ENCODE results near the gene ABCD4. TPM values are rescaled to one million over a fixed set of nuclear protein-coding genes. Genes with fewer than 3 reads are reported as not detected.

ABCD4 gene
- total and polyA plus RNA-seq, 2 donors: 28.3 to 95.7 TPM

GRCh38 chr14:74243051-74243450 is 59.7 kb downstream of the ABCD4 start:
- 21% methylated on average over 5 of the region's 5 CpGs for WGBS
- DNase-seq (ENCODE audit: low read depth in 6 of 9, low spot score in 9 of 9): no peak

GRCh38 chr14:74242780-74243042 is 60.0 kb downstream of the ABCD4 start:
- DNase-seq (ENCODE audit: low read depth in 6 of 9, low spot score in 9 of 9): no peak
- Histone ChIP-seq H3K9me3 (ENCODE audit: control insufficient read depth in 2 of 2, insufficient read depth in 1 of 2, low read length in 1 of 2) (no peaks in the 10 kb centered on the region), H3K4me3 (ENCODE audit: low read length in 2 of 2) (no peak overlapping the region), H3K27ac (ENCODE audit: low read depth in 1 of 2, low read length in 1 of 2) (no peak overlapping the region), H3K4me1 (ENCODE audit: control insufficient read depth in 2 of 2, insufficient read depth in 2 of 2, low read length in 2 of 2) (peaks cover 0 to 2% of the 10 kb centered on the region in 2 donors), H3K36me3 (ENCODE audit: control insufficient read depth in 2 of 2, insufficient read depth in 2 of 2, low read length in 1 of 2) (no peaks in the 10 kb centered on the region), H3K27me3 (ENCODE audit: control insufficient read depth in 2 of 2, insufficient read depth in 1 of 2, low read length in 1 of 2) (peaks cover 62 to 100% of the 10 kb centered on the region in 2 donors)
- 40% methylated on average over 4 of the region's 4 CpGs for WGBS

More at GRCh38 chr14:74243051-74243450, 59.7 kb downstream of the ABCD4 start:
- H3K36me3 ChIP-seq (ENCODE audit: control insufficient read depth in 2 of 2, insufficient read depth in 2 of 2, low read length in 1 of 2): no peaks in the 10 kb centered on the region
- no peak overlapping the region for H3K4me3 ChIP-seq (ENCODE audit: low read length in 2 of 2)
- peaks cover 62 to 100% of the 10 kb centered on the region in 2 donors for H3K27me3 ChIP-seq (ENCODE audit: control insufficient read depth in 2 of 2, insufficient read depth in 1 of 2, low read length in 1 of 2)
- peaks cover 0 to 2% of the 10 kb centered on the region in 2 donors for H3K4me1 ChIP-seq (ENCODE audit: control insufficient read depth in 2 of 2, insufficient read depth in 2 of 2, low read length in 2 of 2)
- H3K27ac ChIP-seq (ENCODE audit: low read depth in 1 of 2, low read length in 1 of 2): no peak overlapping the region
- H3K9me3 ChIP-seq (ENCODE audit: control insufficient read depth in 2 of 2, insufficient read depth in 1 of 2, low read length in 1 of 2): no peaks in the 10 kb centered on the region

DNA sequence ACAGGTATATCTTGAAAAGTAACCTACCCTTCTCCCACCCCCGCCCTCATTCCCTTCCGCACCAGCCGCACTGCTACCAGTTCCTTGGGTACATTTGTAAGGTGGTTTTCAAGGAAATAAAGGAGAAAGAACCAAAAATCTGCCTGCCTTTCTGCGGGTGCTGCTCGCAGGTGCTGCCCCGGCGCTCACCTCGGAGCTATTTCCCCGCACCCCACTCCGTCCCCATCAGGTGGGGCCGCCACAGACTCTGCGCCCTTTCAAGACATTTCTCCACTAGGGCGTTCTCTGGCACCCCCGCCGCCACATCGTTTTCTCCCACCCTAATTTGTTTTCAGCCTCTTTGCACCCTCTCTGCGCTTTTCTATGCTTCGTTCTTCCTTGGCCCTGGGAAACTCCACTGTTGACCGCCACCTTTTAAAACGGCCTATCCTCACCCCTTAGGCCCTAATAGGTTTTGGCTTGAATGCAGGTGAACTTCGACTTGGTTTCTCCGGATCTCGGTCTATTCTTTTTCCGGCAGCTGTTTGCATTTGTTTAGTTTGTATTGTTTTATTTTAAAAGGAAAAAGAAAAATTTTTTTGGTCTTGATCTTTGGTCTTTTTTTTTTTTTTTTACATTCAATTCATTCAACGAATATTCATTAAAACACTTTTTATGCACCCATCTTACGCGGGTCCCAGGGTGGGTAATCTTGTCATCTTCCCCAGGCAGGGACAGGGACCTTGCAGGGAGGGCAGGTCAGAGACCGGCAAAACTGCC is 60.5 kb downstream of the ABCD4 start:
- peaks cover 67 to 100% of the 10 kb centered on the region in 2 donors for H3K27me3 ChIP-seq (ENCODE audit: control insufficient read depth in 2 of 2, insufficient read depth in 1 of 2, low read length in 1 of 2)
- no peak for DNase-seq (ENCODE audit: low read depth in 6 of 9, low spot score in 9 of 9)

DNA sequence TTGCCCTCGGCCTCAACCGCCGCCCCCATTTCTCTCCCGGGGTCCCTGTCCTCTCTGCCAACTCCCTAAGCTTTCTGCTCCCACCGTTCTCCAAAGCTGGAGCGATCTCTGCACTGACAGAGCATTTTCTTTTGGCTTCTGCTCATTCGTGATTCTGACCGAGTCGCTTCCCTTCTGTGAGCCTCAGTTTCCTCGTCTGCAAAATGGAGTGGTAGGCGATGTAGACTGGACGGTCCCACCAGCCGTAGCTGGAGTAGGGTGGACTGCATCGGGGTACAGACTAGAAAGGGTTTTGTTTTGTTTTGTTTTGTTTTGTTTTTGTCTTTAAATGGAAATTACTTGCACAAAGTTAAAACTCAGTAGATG is 61.1 kb downstream of the ABCD4 start:
- no peak for DNase-seq (ENCODE audit: low read depth in 6 of 9, low spot score in 9 of 9)
- Histone ChIP-seq H3K27ac (ENCODE audit: low read depth in 1 of 2, low read length in 1 of 2) (no peak overlapping the region), H3K27me3 (ENCODE audit: control insufficient read depth in 2 of 2, insufficient read depth in 1 of 2, low read length in 1 of 2) (peaks cover 69 to 100% of the 10 kb centered on the region in 2 donors), H3K9me3 (ENCODE audit: control insufficient read depth in 2 of 2, insufficient read depth in 1 of 2, low read length in 1 of 2) (no peaks in the 10 kb centered on the region), H3K36me3 (ENCODE audit: control insufficient read depth in 2 of 2, insufficient read depth in 2 of 2, low read length in 1 of 2) (no peaks in the 10 kb centered on the region), H3K4me1 (ENCODE audit: control insufficient read depth in 2 of 2, insufficient read depth in 2 of 2, low read length in 2 of 2) (peaks cover 0 to 2% of the 10 kb centered on the region in 2 donors), H3K4me3 (ENCODE audit: low read length in 2 of 2) (no peak overlapping the region)
- WGBS: 11% methylated on average over 14 of the region's 14 CpGs

More for the DNA sequence above, 60.5 kb downstream of the ABCD4 start:
- Histone ChIP-seq H3K36me3 (ENCODE audit: control insufficient read depth in 2 of 2, insufficient read depth in 2 of 2, low read length in 1 of 2) (no peaks in the 10 kb centered on the region), H3K9me3 (ENCODE audit: control insufficient read depth in 2 of 2, insufficient read depth in 1 of 2, low read length in 1 of 2) (no peaks in the 10 kb centered on the region), H3K4me3 (ENCODE audit: low read length in 2 of 2) (no peak overlapping the region), H3K27ac (ENCODE audit: low read depth in 1 of 2, low read length in 1 of 2) (no peak overlapping the region), H3K4me1 (ENCODE audit: control insufficient read depth in 2 of 2, insufficient read depth in 2 of 2, low read length in 2 of 2) (peaks cover 0 to 2% of the 10 kb centered on the region in 2 donors)
- 12% methylated on average over 28 of the region's 28 CpGs for WGBS

GRCh38 chr14:74240794-74241651 is 61.7 kb downstream of the ABCD4 start:
- H3K27ac ChIP-seq (ENCODE audit: low read depth in 1 of 2, low read length in 1 of 2): no peak overlapping the region
- DNase-seq (ENCODE audit: low read depth in 6 of 9, low spot score in 9 of 9): no peak

GRCh38 chr14:74239848-74240793 is 62.6 kb downstream of the ABCD4 start:
- Histone ChIP-seq H3K4me3 (ENCODE audit: low read length in 2 of 2) (no peak overlapping the region), H3K9me3 (ENCODE audit: control insufficient read depth in 2 of 2, insufficient read depth in 1 of 2, low read length in 1 of 2) (no peaks in the 10 kb centered on the region), H3K27me3 (ENCODE audit: control insufficient read depth in 2 of 2, insufficient read depth in 1 of 2, low read length in 1 of 2) (peaks cover 65 to 94% of the 10 kb centered on the region in 2 donors), H3K4me1 (ENCODE audit: control insufficient read depth in 2 of 2, insufficient read depth in 2 of 2, low read length in 2 of 2) (peaks cover 0 to 2% of the 10 kb centered on the region in 2 donors), H3K36me3 (ENCODE audit: control insufficient read depth in 2 of 2, insufficient read depth in 2 of 2, low read length in 1 of 2) (no peaks in the 10 kb centered on the region), H3K27ac (ENCODE audit: low read depth in 1 of 2, low read length in 1 of 2) (no peak overlapping the region)
- WGBS: 5% methylated on average over 94 of the region's 94 CpGs
- no peak for DNase-seq (ENCODE audit: low read depth in 6 of 9, low spot score in 9 of 9)

More at GRCh38 chr14:74240794-74241651, 61.7 kb downstream of the ABCD4 start:
- Histone ChIP-seq H3K9me3 (ENCODE audit: control insufficient read depth in 2 of 2, insufficient read depth in 1 of 2, low read length in 1 of 2) (no peaks in the 10 kb centered on the region), H3K4me1 (ENCODE audit: control insufficient read depth in 2 of 2, insufficient read depth in 2 of 2, low read length in 2 of 2) (peaks cover 0 to 2% of the 10 kb centered on the region in 2 donors), H3K36me3 (ENCODE audit: control insufficient read depth in 2 of 2, insufficient read depth in 2 of 2, low read length in 1 of 2) (no peaks in the 10 kb centered on the region), H3K27me3 (ENCODE audit: control insufficient read depth in 2 of 2, insufficient read depth in 1 of 2, low read length in 1 of 2) (peaks cover 69 to 100% of the 10 kb centered on the region in 2 donors), H3K4me3 (ENCODE audit: low read length in 2 of 2) (no peak overlapping the region)
- WGBS: 3% methylated on average over 80 of the region's 80 CpGs

- H3K4me1 ChIP-seq (ENCODE audit: control insufficient read depth in 2 of 2, insufficient read depth in 2 of 2, low read length in 2 of 2): peaks cover 0 to 2% of the 10 kb centered on the region in 2 donors
- no peak for DNase-seq (ENCODE audit: low read depth in 6 of 9, low spot score in 9 of 9)
- H3K27ac ChIP-seq (ENCODE audit: low read depth in 1 of 2, low read length in 1 of 2): no peak within 1 kb of the TSS
- no peaks in the 10 kb centered on the region for H3K9me3 ChIP-seq (ENCODE audit: control insufficient read depth in 2 of 2, insufficient read depth in 1 of 2, low read length in 1 of 2)
- H3K36me3 ChIP-seq (ENCODE audit: control insufficient read depth in 2 of 2, insufficient read depth in 2 of 2, low read length in 1 of 2): no peaks in the 10 kb centered on the region
- H3K27me3 ChIP-seq (ENCODE audit: control insufficient read depth in 2 of 2, insufficient read depth in 1 of 2, low read length in 1 of 2): peaks cover 59 to 90% of the 10 kb centered on the region in 2 donors
- H3K4me3 ChIP-seq (ENCODE audit: low read length in 2 of 2): no peak within 1 kb of the TSS
- 13% methylated on average over 40 of the region's 40 CpGs for WGBS
These were observed 63.5 kb downstream of the ABCD4 start, which contains the start of gene VSX2 for GRCh38 chr14:74238974-74239847. Gene VSX2 (plus strand): TSS chr14:74239449. CDS start chr14:74239562, 113 bp downstream.

- peaks cover 0 to 2% of the 10 kb centered on the region in 2 donors for H3K4me1 ChIP-seq (ENCODE audit: control insufficient read depth in 2 of 2, insufficient read depth in 2 of 2, low read length in 2 of 2)
- WGBS: 91% methylated on average over 4 of the region's 4 CpGs
- peaks cover 43 to 80% of the 10 kb centered on the region in 2 donors for H3K27me3 ChIP-seq (ENCODE audit: control insufficient read depth in 2 of 2, insufficient read depth in 1 of 2, low read length in 1 of 2)
These were observed 65.3 kb downstream of the ABCD4 start for GRCh38 chr14:74237441-74237840.

More at GRCh38 chr14:74237441-74237840, 65.3 kb downstream of the ABCD4 start:
- no peak overlapping the region for H3K27ac ChIP-seq (ENCODE audit: low read depth in 1 of 2, low read length in 1 of 2)
- no peaks in the 10 kb centered on the region for H3K36me3 ChIP-seq (ENCODE audit: control insufficient read depth in 2 of 2, insufficient read depth in 2 of 2, low read length in 1 of 2)
- H3K4me3 ChIP-seq (ENCODE audit: low read length in 2 of 2): no peak overlapping the region
- H3K9me3 ChIP-seq (ENCODE audit: control insufficient read depth in 2 of 2, insufficient read depth in 1 of 2, low read length in 1 of 2): no peaks in the 10 kb centered on the region
- no peak for DNase-seq (ENCODE audit: low read depth in 6 of 9, low spot score in 9 of 9)
